ENCODE data around the gene TVP23B. TPM values are rescaled to one million over a fixed set of nuclear protein-coding genes. Genes with fewer than 3 reads are reported as not detected.

Gene TVP23B
- polyA plus RNA-seq, 1 donor from 2014 or later: 38.4 TPM

- no peak overlapping the region for H3K27ac Mint-ChIP-seq
- peaks cover 7 to 13% (median 10%) of the 10 kb centered on the region in 3 donors for H3K4me1 Mint-ChIP-seq
- H3K27me3 Mint-ChIP-seq: no peaks in the 10 kb centered on the region
- no peak overlapping the region for H3K4me3 Mint-ChIP-seq
- no peaks in the 10 kb centered on the region for H3K36me3 Mint-ChIP-seq
- no peaks in the 10 kb centered on the region for H3K9me3 Mint-ChIP-seq
Measured at GRCh38 chr17:18851201-18851600, 70.2 kb downstream of the TVP23B start.

- H3K27me3 Mint-ChIP-seq: no peaks in the 10 kb centered on the region
- H3K9me3 Mint-ChIP-seq: no peaks in the 10 kb centered on the region
- no peaks in the 10 kb centered on the region for H3K36me3 Mint-ChIP-seq
- H3K4me1 Mint-ChIP-seq: peaks cover 23 to 31% (median 28%) of the 10 kb centered on the region in 3 donors
- H3K4me3 Mint-ChIP-seq: peak overlapping the region; percentile 60 to 98 (median 88)
- H3K27ac Mint-ChIP-seq: peak overlapping the region in 1 of 3 donors; percentile 62
Measured at GRCh38 chr17:18854956-18855355, 74.0 kb downstream of the TVP23B start.

- Mint-ChIP-seq H3K27me3 (no peaks in the 10 kb centered on the region), H3K9me3 (no peaks in the 10 kb centered on the region), H3K4me1 (peaks cover 33 to 39% (median 38%) of the 10 kb centered on the region in 3 donors), H3K36me3 (no peaks in the 10 kb centered on the region), H3K27ac (peak overlapping the region; percentile 62 to 94 (median 73)), H3K4me3 (peak overlapping the region; percentile 81 to 98 (median 97))
Measured at GRCh38 chr17:18855831-18856569, 75.0 kb downstream of the TVP23B start.

Other genes with a start within 250 kb of the TVP23B start
- not detected for gene TBC1D28, start 136.8 kb upstream of the TVP23B start, polyA plus RNA-seq
- 3.6 TPM for gene FOXO3B, start 98.9 kb upstream of the TVP23B start, polyA plus RNA-seq
- gene FBXW10, start 37.1 kb upstream of the TVP23B start, polyA plus RNA-seq: not detected
- 37.7 TPM for gene PRPSAP2, start 76.9 kb downstream of the TVP23B start, polyA plus RNA-seq
- 0.79 TPM for gene SLC5A10, start 171.0 kb downstream of the TVP23B start, polyA plus RNA-seq
- gene FAM83G, start 223.6 kb downstream of the TVP23B start, polyA plus RNA-seq: 6.8 TPM